Measurements from ENCODE around the gene MYMX.
"Not testable (repeated sequence)": the region's sequence is repeated elsewhere in the genome, so short reads cannot be mapped to it uniquely, and the experiment has no call there.

Gene MYMX

DNA sequence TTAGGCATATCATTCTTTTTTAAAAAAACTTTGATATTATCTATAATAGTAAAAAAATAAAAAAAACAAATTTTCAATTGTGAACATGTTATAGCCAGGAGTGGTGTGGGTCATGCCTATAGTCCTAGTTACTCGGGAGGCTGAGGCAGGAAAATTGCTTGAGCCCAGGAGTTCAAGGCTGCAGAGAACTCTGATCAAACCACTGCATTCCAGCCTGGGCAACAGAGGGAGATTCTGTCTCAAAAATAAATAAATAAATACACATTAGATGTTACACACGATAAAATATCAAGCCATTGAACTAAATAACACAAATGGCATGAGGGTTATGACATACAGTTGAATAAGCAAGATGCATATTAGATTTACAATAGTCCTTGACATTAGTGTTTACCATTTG is 27.9 kb upstream of the MYMX start:
- no peak for DNase-seq

DNA sequence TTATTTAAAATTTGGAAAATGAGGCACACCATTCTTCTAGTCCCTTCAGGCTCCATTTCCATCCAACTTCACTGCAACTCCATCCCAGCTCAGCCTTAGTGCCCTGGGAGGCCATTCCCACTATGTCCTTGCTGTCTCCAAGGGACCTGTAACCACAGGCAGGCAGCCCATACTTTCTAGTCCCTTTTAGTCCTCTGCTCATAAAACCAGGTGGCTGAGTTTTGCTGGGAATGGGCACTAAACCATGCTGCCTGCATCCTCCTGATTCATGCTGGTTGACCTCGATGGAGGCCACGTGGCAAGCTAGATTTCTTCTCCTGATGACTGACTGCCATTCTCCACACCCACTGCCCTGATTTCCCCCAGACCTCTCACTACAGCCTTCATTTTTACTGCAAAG is 27.5 kb upstream of the MYMX start:
- DNase-seq = no peak

DNA sequence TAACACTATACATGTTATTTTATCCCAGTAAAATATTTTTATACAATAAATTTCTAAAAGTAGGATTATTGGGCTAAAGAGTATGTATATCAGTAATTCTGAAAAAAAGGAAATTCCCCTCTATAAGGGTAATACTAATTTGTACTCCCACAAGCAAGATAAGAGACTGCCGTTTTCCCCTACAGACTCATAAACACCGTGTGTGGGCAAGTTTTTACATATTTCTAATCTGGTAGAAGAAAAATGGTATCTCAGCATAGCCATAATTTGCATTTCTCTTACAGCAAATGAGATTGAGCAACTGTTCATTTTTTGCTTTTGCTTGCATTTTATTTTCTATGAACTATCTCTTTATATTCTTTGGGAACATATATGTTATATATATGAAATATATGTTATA is 26.0 kb upstream of the MYMX start:
- DNase-seq = no peak

DNA sequence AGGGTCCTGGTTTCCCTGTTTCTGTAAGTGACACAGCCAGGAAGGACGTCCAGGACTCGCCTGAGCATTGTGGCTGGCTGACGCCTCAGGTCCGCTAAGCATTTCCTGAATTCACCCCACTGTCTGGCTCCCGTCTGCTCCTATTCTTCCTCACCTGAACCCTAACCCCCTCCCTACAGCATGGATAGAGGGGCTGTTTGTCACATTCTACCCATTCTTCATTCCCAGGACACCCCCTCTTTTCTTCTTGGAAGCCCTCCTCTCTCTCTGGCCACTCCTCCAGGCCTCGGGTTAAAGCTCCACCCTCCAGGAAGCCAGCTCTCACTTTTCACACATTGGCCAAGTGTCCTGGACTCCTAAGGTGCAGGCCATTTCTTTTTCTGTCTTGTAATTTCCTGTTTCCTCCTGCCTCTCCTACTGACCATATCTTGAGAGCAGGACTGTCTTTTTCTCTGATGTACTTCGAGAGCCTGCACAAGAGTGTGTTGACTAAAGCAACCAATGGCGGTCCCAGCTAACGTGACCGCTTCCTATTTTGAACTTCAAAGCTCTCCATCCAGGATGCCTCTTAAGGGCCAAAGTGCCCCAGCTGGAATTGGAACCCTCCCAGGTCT is 24.2 kb upstream of the MYMX start:
- no peak for DNase-seq

DNA sequence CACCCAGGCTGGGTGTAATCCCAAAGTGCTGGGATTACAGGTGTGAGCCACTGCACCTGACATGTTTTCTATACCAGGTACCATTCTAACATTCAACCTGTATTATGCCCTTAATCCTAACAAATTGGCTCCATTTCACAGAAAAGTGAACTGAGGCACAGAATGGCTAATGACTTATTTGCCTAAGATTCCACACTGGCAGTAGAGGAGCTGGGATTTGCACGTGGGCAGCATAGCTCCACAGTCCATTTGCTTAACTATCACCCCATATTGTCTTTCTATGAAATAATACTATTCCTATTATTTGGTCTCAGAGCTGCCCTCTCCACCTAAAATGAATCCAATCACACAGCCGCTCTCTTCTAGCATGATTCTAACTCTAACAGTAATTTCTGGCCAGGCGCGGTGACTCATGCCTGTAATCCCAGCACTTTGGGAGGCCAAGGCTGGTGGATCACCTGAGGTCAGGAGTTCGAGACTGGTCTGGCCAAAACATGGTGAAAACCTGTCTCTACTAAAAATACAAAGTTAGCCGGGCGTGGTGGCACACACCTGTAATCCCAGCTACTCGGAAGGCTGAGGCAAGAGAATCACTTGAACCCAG is 23.3 kb upstream of the MYMX start:
- DNase-seq = no peak

DNA sequence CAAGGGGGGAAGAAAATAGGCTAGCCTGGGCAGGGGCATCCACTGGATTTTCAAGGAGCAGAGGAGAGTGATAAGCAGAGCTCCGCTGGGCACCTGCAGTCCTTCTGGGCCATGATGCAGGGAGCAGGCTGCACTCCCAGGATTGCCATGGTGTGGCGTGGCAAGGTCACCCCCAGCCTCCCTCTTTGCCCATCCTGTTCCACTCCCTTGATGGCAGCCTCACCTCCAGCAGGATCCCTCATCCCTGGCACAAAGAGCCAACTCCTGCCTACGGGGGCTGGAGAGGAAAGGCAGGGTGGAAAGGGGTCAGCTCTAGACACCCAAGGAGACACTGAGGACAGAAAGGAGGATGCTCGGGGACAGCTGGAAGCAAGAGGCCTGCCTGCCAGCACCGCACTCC is 22.4 kb upstream of the MYMX start:
- DNase-seq = no peak

DNA sequence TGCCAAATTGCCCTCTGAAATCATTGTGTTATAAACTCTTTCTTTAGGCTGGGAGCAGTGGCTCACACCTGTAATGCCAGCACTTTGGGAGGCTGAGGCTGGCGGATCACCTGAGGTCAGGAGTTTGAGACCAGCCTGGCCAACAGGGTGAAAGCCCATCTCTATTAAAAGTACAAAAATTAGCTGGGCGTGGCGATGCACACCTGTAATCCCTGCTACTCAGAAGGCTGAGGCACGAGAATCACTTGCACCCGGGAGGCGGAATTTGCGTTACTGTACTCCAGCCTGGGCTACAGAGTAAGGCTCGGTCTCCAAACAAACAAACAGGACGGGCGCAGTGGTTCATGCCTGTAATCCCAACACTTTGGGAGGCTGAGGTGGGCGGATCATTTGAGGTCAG is 20.4 kb upstream of the MYMX start:
- DNase-seq = not testable (repeated sequence)

DNA sequence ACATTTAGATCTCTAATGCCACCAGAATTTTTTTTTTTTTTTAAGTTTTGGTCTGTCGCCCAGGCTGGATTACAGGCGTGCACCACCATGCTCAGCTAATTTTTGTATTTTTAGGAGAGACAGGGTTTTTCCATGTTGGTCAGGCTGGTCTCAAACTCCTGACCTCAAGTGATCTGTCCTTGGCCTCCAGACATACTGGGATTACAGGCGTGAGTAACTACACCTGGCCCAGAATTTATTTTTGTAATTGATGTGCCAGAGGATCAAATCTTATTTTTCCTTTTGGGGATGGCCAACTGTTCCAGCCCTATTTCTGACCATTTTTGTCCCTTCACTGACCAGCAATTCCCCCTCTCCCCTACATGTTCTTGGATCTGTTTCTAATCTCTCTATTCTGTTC is 18.0 kb upstream of the MYMX start:
- DNase-seq = no peak

DNA sequence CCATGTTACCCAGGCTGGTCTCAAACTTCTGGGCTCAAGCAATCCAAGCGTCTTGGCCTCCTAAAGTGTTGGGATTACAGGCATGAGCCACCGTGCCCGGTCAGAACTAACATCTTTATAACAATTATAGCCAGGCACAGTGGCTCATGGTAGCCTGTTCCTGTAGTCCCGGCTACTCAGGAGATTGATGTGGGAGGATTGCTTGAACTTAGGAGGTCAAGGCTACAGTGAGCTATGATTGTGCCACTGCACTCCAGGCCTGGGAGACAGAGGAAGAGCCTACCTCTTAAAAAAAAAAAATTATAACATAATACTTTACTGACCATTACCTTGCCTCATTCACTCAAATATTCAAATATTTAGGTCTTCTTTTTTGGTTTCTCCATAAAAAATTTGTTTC is 16.8 kb upstream of the MYMX start:
- no peak for DNase-seq

DNA sequence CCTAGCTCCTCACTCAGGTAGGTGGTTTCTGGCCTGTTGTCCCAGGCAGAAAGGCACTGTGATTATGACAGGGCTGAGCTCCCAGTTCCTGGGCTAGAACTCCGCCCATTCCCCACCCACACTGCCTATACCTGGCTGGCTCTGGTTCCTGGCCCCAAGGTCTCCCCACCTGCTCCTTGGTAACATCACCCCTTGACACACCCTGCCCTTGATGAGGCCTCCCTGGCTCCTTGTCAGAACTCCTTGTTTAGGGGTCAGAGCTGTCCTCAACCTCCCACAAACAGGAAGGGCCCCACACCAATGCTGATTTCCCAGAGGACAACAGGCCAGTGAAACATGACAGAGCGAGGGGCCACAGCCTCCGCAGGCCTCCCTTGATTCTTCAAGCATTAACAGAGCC is 15.5 kb upstream of the MYMX start:
- no peak for DNase-seq

DNA sequence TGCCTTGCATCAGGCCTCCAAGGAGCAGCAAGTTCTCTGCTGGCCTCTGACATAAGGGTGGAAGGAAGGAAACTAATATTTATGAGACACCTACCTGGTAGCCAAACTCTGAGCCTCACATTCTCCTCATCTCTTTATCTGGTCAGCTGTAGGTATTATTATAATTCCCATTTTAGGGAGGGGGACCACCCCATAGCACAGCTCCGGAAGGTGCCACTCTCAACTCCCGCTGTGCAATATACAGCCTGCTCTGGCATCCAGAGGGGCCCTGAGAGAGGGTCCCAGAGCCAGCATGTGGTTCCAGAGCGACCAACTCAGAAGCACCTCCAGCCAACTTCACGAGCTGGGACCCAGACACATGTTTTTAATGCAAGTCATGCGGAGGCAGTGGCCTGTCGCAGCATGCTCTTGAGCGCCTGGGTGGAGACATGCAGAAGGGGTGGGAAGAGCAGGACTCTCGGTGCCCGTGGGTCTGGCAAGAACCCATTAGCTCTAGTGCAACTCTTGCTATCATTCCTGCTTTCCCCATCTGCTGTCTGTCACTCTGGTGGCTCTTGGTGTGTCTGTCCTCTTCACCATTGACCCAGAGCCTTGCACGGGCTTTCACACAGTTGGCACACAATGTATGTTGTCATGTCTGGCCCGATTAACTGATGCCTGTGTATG is 15.0 kb upstream of the MYMX start:
- no peak for DNase-seq

DNA sequence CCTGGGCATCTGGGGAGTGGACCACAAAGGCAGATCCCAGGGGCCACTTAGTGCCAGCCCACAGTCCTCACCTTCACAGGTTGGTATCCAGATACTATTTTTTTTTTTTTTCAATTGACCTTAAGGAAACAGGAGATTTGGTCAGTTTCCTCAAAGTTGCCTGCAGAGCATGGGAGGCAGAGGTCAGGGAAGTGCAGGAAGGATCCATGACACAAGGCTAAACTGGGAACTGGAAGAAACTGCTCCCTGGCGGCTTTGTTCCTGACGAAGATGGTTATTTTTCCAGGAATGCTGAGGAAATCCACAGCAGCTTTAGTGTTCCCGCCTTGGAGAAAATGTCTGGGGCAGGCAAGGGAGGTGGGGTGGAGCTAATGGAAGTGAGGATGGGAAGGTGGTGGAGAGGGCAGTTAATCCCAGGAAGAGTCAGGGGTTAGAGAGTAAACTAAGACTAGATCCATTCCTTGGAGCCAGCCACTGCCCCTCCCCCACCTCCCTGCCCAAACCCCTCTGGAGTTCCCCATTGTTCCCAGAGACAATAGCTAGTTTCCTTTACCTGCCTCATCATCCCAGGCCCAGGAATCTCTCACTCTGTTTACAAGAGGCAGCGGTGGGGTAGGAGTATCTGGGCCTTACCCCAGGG is 14.3 kb upstream of the MYMX start:
- DNase-seq = no peak

DNA sequence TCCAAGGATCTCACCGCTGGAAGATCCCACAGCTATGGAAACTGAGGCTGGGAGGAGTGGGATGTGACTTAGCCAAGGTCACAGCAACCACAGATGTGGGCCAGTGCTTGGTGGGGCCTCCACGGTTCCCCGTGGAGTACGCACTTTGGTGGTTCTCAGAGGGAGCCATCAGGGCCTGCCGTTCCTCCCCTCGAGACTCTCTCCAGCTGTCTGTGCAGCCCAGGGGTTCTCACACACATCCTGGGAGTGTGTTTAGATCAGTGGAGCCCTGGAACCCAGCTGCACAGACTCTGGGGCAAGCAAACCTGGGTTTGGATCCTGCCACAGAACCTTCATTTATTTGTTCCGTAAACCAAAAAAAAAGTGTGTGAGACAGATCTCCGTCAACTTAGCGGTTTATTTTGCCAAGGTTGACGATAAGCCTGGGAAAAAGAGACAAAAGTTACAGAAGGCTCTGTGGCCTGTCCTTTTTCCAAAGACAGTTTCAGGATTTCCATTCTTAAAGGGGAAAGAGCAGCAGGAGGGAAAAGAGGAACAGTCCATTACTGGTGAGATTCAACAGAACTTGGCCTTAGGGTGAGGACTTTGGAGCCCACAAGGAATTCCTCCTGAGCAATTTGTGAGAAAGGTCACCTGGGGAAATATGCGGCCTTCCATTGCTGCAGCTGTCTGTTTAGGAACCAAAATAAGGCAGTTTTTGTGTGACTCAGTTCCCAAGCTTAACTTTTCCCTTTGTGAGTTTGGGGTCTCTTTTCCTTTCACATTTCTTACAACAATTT is 13.6 kb upstream of the MYMX start:
- no peak for DNase-seq

DNA sequence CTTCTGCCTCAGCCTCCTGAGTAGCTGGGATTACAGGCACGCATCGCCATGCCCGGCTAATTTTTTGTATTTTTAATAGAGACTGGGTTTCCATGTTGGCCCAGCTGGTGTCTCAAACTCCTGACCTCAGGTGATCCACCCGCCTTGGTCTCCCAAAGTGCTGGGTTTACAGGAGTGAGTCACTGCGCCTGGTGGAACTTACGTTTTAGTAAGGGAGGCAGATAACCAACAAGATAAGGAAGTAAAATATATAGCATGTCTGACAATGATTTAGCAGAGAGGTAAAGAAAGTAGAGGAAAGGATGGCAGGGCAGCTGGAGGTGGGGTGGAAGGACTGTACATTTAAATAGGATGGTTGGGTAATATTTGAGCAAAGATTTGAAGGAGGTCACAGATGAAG is 12.8 kb upstream of the MYMX start:
- DNase-seq = no peak

DNA sequence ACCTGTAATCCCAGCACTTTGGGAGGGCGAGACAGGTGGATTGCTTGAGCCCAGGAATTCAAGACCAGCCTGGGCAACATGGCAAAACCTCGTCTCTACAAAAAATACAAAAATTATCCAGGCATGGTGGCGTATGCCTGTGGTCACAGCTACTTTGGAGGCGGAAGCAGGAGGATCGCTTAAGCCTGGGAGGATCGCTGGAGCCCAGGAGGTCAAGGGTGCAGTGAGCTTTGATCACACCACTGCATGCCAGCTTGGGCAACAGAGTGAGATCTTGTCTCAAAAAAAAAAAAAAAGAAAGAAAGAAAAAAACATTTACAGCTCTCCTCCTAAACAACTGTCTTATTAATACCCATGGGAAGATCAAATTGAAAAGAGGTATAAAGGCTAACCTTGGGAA is 8.8 kb upstream of the MYMX start:
- no peak for DNase-seq

DNA sequence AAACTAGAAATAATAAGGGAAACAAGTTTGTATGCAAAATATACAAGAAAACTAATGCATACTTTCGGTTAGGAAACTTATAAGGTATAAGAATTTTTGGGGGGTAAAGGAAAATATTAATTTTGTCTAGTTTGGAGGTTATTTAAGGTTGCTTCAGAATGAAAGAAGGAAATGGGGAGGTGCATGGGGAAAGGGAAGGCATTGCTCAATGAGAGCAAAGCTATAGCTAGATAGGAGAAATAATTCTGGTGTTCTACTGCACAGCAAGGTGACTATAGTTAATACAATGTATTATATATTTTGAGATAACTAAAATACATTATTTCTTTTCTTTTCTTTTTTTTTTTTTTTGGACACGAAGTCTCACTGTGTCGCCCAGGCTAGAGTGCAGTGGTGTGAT is 5.4 kb upstream of the MYMX start:
- DNase-seq = no peak

DNA sequence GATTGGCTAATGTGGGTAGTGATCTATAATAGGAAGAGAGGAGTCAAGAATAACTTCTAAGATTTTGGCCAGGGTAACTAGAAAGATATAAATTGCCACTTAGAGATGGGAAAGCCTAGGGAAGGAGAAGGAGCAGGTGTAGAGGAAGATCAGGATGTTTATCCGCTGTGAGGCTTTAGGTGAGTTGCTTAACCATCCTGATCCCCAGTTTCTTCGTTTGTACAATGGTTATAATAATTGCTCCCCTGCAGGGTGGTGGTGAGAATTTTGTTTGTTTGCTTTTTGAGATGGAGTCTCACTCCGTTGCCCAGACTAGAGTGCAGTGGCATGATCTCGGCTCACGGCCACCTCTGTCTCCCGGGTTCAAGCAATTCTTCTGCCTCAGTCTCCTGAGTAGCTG is 2.4 kb upstream of the MYMX start:
- DNase-seq = no peak

DNA sequence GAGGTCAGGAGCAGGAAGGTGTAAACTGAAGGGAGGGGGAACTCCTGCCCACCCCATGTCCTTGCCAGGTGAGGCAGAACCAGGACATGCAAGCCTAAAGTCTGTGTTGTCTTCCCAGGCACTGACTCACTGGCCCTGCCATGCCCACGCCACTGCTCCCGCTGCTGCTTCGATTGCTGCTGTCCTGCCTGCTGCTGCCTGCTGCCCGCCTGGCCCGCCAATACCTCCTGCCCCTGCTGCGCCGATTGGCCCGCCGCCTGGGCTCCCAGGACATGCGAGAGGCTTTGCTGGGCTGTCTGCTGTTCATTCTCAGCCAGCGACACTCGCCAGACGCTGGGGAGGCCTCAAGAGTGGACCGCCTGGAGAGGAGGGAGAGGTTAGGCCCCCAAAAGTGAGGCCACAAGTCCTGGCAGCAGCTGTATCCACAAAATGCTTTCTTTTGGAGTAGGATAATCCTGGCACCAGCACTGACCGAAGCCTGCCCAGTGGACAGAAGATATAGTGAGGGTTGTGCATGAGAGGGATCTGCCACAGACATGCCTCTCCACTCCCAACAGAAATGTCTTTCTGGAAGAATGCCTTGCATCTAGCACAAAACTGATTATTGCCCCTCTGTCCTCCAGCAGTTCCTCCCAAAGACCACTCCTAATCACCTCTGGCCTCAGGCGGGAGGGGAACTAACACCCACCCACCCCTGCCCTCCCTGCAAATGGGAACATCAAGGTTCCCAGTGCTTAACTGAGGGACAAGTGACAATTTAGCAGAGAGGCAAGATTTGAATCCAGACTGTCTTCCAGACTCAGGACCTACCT is 812 bp downstream of the MYMX start:
- DNase-seq = no peak

DNA sequence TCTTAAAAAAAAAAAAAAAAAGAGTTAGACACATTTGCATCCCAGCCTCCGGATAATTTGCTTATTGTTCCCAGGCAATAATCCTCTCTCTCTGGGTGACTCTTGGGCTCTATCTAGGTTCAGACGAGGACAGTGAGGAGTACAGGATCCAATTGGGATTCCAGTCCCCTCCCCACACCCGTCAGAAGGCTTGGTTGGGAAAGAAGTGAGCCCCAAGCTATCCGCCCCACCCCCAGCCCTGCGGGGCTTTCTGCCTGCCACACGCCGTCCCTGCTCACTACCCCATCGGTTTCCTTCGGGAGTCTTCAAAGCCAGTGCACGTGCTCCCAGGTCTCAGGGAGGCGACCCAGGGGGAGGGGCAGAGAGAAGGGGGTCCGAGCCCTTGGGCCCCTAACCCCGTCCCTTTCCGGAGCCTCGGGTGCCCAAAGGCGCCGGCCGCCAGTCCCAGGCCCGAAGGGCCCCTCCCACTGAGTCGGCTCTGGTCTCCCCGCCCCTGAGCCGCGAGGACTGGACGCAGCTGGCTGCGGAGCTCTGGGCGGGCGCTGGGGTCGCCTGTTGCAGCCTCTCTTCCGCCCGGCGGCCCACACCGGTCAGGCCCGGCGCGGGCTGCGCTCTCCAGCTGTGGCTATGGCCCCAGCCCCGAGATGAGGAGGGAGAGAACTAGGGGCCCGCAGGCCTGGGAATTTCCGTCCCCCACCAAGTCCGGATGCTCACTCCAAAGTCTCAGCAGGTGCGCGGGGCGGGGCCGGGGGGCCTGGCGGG is 2.5 kb downstream of the MYMX start:
- no peak for DNase-seq

DNA sequence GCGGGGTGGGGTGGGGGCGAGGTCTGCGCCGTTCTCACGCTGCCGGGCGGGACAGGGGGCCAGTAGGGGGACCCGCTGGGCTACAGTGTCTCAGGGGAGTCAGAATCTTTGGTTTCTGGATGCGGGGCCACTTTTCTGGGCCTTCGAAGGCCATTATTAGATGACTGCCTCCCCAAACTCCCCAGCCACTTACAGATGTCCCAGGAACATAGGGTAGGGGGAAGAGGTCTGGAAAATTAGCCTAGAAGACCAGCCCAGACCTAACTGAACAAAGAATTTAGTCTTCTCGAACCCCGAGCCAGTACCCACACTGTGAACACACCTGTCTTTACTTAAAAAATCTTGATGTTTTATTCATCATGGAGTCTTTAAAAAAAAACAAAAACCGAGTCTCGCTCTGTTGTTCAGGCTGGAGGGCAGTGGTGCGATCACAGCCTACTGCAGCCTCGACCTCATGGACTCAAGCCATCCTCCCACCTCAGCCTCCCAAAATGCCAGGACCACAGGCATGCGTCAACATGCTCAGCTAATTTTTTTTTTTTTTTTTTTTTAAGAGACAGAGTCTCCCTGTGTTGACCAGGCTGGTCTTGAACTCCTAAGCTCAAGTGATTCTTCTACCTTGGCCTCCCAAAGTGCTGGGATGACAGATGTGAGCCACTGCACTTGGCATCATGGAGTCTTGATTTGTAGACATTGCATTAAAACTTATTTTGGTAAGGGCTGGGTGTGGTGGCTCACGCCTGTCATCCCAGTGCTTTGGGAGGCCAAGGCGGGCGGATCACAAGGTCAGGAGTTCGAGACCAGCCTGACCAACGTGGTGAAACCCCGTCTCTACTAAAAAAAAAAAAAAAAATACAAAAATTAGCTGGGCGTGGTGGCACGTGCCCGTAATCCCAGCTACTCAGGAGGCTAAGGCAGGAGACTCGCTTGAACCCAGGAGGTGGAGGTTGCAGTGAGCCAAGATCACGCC is 3.4 kb downstream of the MYMX start:
- no peak for DNase-seq

DNA sequence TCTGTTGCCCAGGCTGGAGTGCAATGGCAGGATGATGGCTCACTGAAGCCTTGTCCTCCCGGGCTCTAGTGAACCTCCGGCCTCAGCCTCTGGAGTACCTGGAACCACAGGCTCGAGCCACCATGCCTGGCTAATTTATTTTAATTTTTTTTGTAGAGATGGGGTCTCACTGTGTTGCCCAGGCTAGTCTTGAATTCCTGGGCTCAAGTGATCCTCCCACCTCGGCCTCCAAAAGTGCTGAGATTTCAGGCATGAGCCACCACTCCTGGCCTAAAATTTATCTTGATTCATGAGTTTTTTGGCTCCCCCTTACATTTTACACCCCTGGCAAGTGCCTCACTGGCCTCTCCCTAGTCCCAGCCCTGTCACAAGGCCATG is 4.2 kb downstream of the MYMX start:
- no peak for DNase-seq
